ENCODE measurements around the gene BMP7. TPM values are rescaled to one million over a fixed set of nuclear protein-coding genes. Genes with fewer than 3 reads are reported as not detected.

Gene BMP7
- total RNA-seq, 2 experiments from 2014 or later: not detected

GRCh38 chr20:57130160-57130772, 136.2 kb downstream of the BMP7 start:
- Mint-ChIP-seq H3K4me3 (no peak overlapping the region), H3K36me3 (ENCODE audit: low read depth) (no peaks in the 10 kb centered on the region), H3K27ac (no peak overlapping the region), H3K9me3 (no peaks in the 10 kb centered on the region), H3K4me1 (ENCODE audit: low read depth) (no peaks in the 10 kb centered on the region), H3K27me3 (ENCODE audit: low read depth) (peaks cover 12% of the 10 kb centered on the region)
- DNase-seq: no peak
- intact Hi-C loops (cut with micrococcal nuclease): no loop called here
- CTCF ChIA-PET: interaction anchor here (1.2 kb wide), 1 partner anchor 11 kb away, joined by 5 read pairs; no protein-coding TSS in a partner anchor

- Mint-ChIP-seq H3K27me3 (ENCODE audit: low read depth) (peaks cover 6% of the 10 kb centered on the region), H3K9me3 (no peaks in the 10 kb centered on the region), H3K27ac (no peak overlapping the region), H3K4me3 (no peak overlapping the region), H3K36me3 (ENCODE audit: low read depth) (no peaks in the 10 kb centered on the region), H3K4me1 (ENCODE audit: low read depth) (no peaks in the 10 kb centered on the region)
- intact Hi-C loops (cut with micrococcal nuclease): no loop called here
- DNase-seq: no peak
- CTCF ChIA-PET: no interaction called here
Observed at GRCh38 chr20:57129303-57129702, 137.1 kb downstream of the BMP7 start.

GRCh38 chr20:57128044-57128757, 138.2 kb downstream of the BMP7 start:
- H3K9me3 Mint-ChIP-seq: no peaks in the 10 kb centered on the region
- H3K4me1 Mint-ChIP-seq (ENCODE audit: low read depth): no peaks in the 10 kb centered on the region
- H3K4me3 Mint-ChIP-seq: no peak overlapping the region
- no peak overlapping the region for H3K27ac Mint-ChIP-seq
- H3K36me3 Mint-ChIP-seq (ENCODE audit: low read depth): no peaks in the 10 kb centered on the region
- CTCF ChIA-PET: no interaction called here
- peaks cover 9% of the 10 kb centered on the region for H3K27me3 Mint-ChIP-seq (ENCODE audit: low read depth)
- intact Hi-C loops (cut with micrococcal nuclease): no loop called here
- DNase-seq: no peak

DNA sequence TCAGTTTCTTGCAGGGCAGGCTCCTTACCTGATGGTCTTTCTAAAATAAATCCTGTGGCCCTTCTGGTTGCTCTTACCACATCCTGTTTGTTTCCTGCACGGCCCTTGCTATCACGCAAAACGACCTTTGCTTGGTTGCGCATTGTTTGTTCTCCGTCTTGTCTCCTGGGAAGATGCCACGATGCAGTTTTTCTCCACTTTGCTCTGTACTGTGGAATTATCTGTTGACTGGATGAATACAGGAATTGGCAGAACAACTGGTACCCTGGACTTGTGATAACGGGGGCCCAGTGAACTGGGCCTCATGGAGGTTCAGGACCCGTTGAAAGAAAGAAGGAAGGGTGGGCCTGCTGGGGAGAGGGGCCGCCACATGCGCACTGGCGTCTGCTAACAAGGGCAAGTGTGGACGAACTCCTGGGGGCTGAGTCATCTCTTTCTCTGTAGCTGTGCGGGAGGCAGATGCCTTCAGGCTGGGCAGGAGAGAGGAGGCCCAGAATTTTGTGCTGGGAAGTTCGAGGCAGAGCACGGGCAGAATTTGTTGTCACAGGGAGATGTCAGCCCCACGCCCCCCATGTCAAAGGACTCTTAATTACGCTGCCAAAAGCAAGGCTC, 139.9 kb downstream of the BMP7 start:
- Mint-ChIP-seq H3K4me1 (ENCODE audit: low read depth) (no peaks in the 10 kb centered on the region), H3K9me3 (no peaks in the 10 kb centered on the region)
- intact Hi-C loops (cut with micrococcal nuclease): no loop called here

DNA sequence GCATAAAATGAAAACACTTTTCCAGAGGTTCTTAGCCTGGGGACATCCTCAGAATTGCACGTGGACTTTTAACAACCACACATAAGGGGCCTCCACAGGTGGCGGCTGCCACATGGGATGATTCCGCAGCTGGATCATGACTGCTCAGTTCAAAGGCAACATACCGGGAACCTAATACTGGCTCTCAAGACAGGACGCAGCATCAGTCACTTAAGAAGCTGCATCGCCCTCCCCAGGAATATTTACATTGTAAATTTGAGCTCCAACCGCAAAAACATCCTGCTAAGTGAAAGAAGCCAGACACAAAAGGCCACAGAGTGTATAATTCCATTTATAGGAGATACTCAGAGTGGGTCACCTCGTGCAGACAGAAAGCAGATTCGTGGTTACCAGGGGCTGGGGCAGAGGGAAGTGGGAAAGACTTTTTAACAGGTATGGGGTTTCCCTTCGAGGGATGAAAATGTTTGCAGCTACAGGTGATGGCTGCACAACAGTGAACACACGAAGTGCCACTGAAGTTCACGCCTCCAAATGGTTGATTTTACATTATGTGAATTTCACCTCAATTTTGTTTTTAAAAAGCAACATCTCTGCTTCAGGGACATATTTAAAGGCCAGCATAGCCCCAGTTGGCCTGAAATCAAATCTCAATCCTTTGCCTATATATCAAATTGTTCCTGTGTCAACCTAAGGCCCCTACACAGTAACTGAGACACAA, 141.5 kb downstream of the BMP7 start:
- H3K4me3 Mint-ChIP-seq: no peak overlapping the region
- DNase-seq: no peak
- H3K36me3 Mint-ChIP-seq (ENCODE audit: low read depth): no peaks in the 10 kb centered on the region
- H3K9me3 Mint-ChIP-seq: no peaks in the 10 kb centered on the region
- H3K27ac Mint-ChIP-seq: no peak overlapping the region
- CTCF ChIA-PET: no interaction called here
- H3K27me3 Mint-ChIP-seq (ENCODE audit: low read depth): peaks cover 4% of the 10 kb centered on the region
- no peaks in the 10 kb centered on the region for H3K4me1 Mint-ChIP-seq (ENCODE audit: low read depth)
- intact Hi-C loops (cut with micrococcal nuclease): no loop called here

More for the DNA sequence above, 139.9 kb downstream of the BMP7 start:
- CTCF ChIA-PET: no interaction called here
- Mint-ChIP-seq H3K27ac (no peak overlapping the region), H3K36me3 (ENCODE audit: low read depth) (no peaks in the 10 kb centered on the region), H3K4me3 (no peak overlapping the region), H3K27me3 (ENCODE audit: low read depth) (peaks cover 4% of the 10 kb centered on the region)
- no peak for DNase-seq

GRCh38 chr20:57124366-57124765, 142.1 kb downstream of the BMP7 start:
- Mint-ChIP-seq H3K4me3 (no peak overlapping the region), H3K9me3 (no peaks in the 10 kb centered on the region), H3K27ac (no peak overlapping the region), H3K27me3 (ENCODE audit: low read depth) (peaks cover 4% of the 10 kb centered on the region), H3K4me1 (ENCODE audit: low read depth) (no peaks in the 10 kb centered on the region), H3K36me3 (ENCODE audit: low read depth) (no peaks in the 10 kb centered on the region)
- intact Hi-C loops (cut with micrococcal nuclease): no loop called here
- CTCF ChIA-PET: no interaction called here
- no peak for DNase-seq

DNA sequence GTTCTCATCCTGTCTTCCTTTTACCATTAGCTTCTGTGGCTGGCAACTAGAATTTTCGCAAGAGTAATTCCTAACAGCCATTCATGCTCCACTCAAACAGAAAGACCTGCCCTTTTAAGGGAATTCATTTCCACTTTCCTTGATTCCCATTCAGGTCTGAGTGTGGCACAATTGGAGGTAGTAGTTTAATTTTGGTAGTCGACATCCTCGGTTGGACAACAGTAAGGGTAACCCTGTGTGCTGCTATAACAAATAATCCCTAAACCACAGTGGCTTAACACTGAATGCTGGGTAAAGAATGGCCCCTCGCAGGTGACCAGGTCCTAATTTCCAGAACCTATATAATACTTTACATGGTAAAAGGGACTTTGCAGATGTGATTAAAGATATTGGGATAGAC, 142.9 kb downstream of the BMP7 start:
- Mint-ChIP-seq H3K4me1 (ENCODE audit: low read depth) (no peaks in the 10 kb centered on the region), H3K4me3 (no peak overlapping the region), H3K27me3 (ENCODE audit: low read depth) (peaks cover 4% of the 10 kb centered on the region), H3K27ac (no peak overlapping the region), H3K36me3 (ENCODE audit: low read depth) (no peaks in the 10 kb centered on the region), H3K9me3 (no peaks in the 10 kb centered on the region)
- CTCF ChIA-PET: interaction anchor here (0.9 kb wide), 1 partner anchor 225 kb away, joined by 3 read pairs; no protein-coding TSS in a partner anchor
- DNase-seq: no peak
- intact Hi-C loops (cut with micrococcal nuclease): no loop called here

GRCh38 chr20:57122536-57123489, 143.6 kb downstream of the BMP7 start:
- Mint-ChIP-seq H3K27ac (no peak overlapping the region), H3K9me3 (no peaks in the 10 kb centered on the region), H3K4me3 (no peak overlapping the region), H3K4me1 (ENCODE audit: low read depth) (no peaks in the 10 kb centered on the region), H3K36me3 (ENCODE audit: low read depth) (no peaks in the 10 kb centered on the region), H3K27me3 (ENCODE audit: low read depth) (peaks cover 4% of the 10 kb centered on the region)
- no peak for DNase-seq
- intact Hi-C loops (cut with micrococcal nuclease): no loop called here
- CTCF ChIA-PET: interaction anchor here (0.9 kb wide), 1 partner anchor 226 kb away, joined by 3 read pairs; no protein-coding TSS in a partner anchor

- intact Hi-C loops (cut with micrococcal nuclease): no loop called here
- Mint-ChIP-seq H3K27me3 (ENCODE audit: low read depth) (no peaks in the 10 kb centered on the region), H3K4me1 (ENCODE audit: low read depth) (no peaks in the 10 kb centered on the region), H3K27ac (no peak overlapping the region), H3K36me3 (ENCODE audit: low read depth) (no peaks in the 10 kb centered on the region), H3K4me3 (no peak overlapping the region), H3K9me3 (no peaks in the 10 kb centered on the region)
- no peak for DNase-seq
- CTCF ChIA-PET: interaction anchor here (0.8 kb wide), 1 partner anchor 12 kb away, joined by 5 read pairs; no protein-coding TSS in a partner anchor
Observed at GRCh38 chr20:57118964-57119363, 147.5 kb downstream of the BMP7 start.

Measured in activated naive CD4-positive, alpha-beta T cell treated with anti-CD3 and anti-CD28 coated beads for 36 hours (primary cell).